Bronchial epithelial cell (primary cell): ENCODE data around the gene MAPT. TPM values are rescaled to one million over a fixed set of nuclear protein-coding genes. Genes with fewer than 3 reads are reported as not detected.

Experiments
- DNase-seq: peaks from one replicate; pipeline ENCODE4 v3.0.0-alpha.2; 2010; ENCODE audit warnings: low read depth
- FAIRE-seq: peaks from 2 replicates; lab custom pipeline; 2011; peaks lifted over from hg19 to GRCh38; lab: Jason Lieb, UNC
- H3K27me3 ChIP-seq: 2 replicates; pipeline ENCODE4 v1.5.1; 2011; ENCODE audit warnings: low read length; ENCODE audit not compliant: control insufficient read depth, insufficient read depth
- H3K36me3 ChIP-seq: 2 replicates; pipeline ENCODE4 v1.5.1; 2011; ENCODE audit warnings: low read length; ENCODE audit not compliant: control insufficient read depth, insufficient read depth
- H3K4me3 ChIP-seq: 2 replicates; pipeline ENCODE4 v1.5.1; 2011; ENCODE audit warnings: mild to moderate bottlenecking, low read depth, low read length, control low read depth
- total RNA-seq: library from RNA; depleted of rRNA; stranded (reverse); fragments of >200 nt; gene quantifications from 2 replicates; pipeline ENCODE4 v1.2.1, GENCODE V29; 2014
- TF ChIP-seq, protein P1 (sequence below): IDR thresholded peaks from 2 replicates; pipeline ENCODE4 v1.5.1; 2011; ENCODE audit warnings: mild to moderate bottlenecking, moderate library complexity, low read length, control low read depth, inconsistent platforms; ENCODE audit not compliant: insufficient read depth, severe bottlenecking

The MAPT gene
- total RNA-seq, 1 donor from 2014 or later, result 0.26 TPM

GRCh38 chr17:45895969-45896785 lies 1.8 kb downstream of the MAPT start:
- DNase-seq, result no peak
- Histone ChIP-seq H3K4me3 (no peak overlapping the region), H3K36me3 (no peaks in the 10 kb centered on the region), H3K27me3 (peaks cover 29% of the 10 kb centered on the region)
- FAIRE-seq, result no peak
- TF ChIP-seq, protein P1, sequence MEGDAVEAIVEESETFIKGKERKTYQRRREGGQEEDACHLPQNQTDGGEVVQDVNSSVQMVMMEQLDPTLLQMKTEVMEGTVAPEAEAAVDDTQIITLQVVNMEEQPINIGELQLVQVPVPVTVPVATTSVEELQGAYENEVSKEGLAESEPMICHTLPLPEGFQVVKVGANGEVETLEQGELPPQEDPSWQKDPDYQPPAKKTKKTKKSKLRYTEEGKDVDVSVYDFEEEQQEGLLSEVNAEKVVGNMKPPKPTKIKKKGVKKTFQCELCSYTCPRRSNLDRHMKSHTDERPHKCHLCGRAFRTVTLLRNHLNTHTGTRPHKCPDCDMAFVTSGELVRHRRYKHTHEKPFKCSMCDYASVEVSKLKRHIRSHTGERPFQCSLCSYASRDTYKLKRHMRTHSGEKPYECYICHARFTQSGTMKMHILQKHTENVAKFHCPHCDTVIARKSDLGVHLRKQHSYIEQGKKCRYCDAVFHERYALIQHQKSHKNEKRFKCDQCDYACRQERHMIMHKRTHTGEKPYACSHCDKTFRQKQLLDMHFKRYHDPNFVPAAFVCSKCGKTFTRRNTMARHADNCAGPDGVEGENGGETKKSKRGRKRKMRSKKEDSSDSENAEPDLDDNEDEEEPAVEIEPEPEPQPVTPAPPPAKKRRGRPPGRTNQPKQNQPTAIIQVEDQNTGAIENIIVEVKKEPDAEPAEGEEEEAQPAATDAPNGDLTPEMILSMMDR, result no peak

GRCh38 chr17:45896803-45897693 lies 2.7 kb downstream of the MAPT start:
- Histone ChIP-seq H3K27me3 (peaks cover 29% of the 10 kb centered on the region), H3K4me3 (no peak overlapping the region), H3K36me3 (no peaks in the 10 kb centered on the region)
- TF ChIP-seq, protein P1, result no peak
- DNase-seq, result no peak
- FAIRE-seq, result no peak

DNA sequence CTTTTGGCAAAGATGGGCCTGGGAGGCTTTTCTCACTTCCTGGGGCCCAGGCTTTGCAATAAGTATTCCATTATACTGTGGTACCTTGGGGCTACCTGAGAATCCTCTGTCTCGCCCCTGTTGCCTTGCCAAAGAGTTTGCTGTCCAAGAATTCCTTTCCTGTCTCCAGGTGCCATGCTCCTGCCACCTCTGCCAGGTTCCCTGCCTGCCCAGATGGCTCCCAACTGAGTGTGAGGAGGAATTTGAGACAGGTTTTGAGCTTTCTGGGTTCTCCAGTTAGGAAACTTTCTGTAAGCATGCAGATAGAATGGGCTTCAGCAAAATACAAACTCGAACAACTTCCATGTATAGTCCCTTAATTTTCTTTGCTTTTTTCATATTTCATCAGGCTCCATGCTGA lies 5.8 kb downstream of the MAPT start:
- FAIRE-seq (no peak), DNase-seq (no peak)
- Histone ChIP-seq H3K4me3 (no peak overlapping the region), H3K36me3 (no peaks in the 10 kb centered on the region), H3K27me3 (peaks cover 26% of the 10 kb centered on the region)
- TF ChIP-seq, protein P1, result no peak

GRCh38 chr17:45900723-45901415 lies 6.5 kb downstream of the MAPT start:
- no peak for FAIRE-seq
- H3K36me3 ChIP-seq, result no peaks in the 10 kb centered on the region
- no peak overlapping the region for H3K4me3 ChIP-seq
- TF ChIP-seq, protein P1, result no peak
- H3K27me3 ChIP-seq, result peaks cover 20% of the 10 kb centered on the region
- DNase-seq, result no peak

GRCh38 chr17:45902892-45903346 lies 8.6 kb downstream of the MAPT start:
- peaks cover 13% of the 10 kb centered on the region for H3K27me3 ChIP-seq
- H3K4me3 ChIP-seq, result no peak overlapping the region
- FAIRE-seq (peak; percentile 88), DNase-seq (no peak)
- TF ChIP-seq, protein P1, result no peak
- no peaks in the 10 kb centered on the region for H3K36me3 ChIP-seq
